Measurements from ENCODE around the gene PRSS21. TPM values are rescaled to one million over a fixed set of nuclear protein-coding genes. Genes with fewer than 3 reads are reported as not detected.

PRSS21 gene
- total and polyA plus RNA-seq, 4 donors = 0.18 to 1.0 (median 0.26) TPM; not detected in 1

DNA sequence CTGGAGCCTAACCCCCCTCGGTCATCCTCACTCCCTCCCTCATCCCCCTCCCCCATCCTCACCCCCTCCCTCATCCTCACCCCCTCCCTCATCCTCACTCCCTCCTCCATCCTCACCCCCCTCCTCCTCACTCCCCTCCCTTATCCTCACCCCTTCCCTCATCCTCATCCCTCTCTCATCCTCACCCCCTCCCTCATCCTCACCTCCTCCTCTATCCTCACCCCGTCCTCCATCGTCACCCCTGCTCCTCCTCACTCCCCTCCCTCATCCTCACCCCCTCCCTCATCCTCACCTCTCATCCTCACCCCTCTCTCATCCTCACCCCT is 30.2 kb upstream of the PRSS21 start:
- WGBS = 51% methylated on average over 3 of the region's 3 CpGs
- Histone ChIP-seq H3K27ac (ENCODE audit: low read depth in 1 of 2, low read length in 2 of 2) (no peak overlapping the region), H3K27me3 (ENCODE audit: control insufficient read depth in 4 of 4, insufficient read depth in 4 of 4, low read length in 3 of 4) (peaks cover 0 to 5% (median 3%) of the 10 kb centered on the region in 4 donors), H3K36me3 (ENCODE audit: control insufficient read depth in 4 of 4, insufficient read depth in 3 of 4, low read depth in 1 of 4, low read length in 3 of 4) (no peaks in the 10 kb centered on the region), H3K4me1 (ENCODE audit: control insufficient read depth in 4 of 4, insufficient read depth in 4 of 4, low read length in 3 of 4) (peaks cover 0 to 10% (median 4%) of the 10 kb centered on the region in 4 donors), H3K4me3 (ENCODE audit: low read depth in 1 of 3, low read length in 3 of 3) (no peak overlapping the region), H3K9me3 (ENCODE audit: control insufficient read depth in 4 of 4, low read length in 3 of 4) (no peaks in the 10 kb centered on the region), H3K9ac (ENCODE audit: low read depth in 1 of 2, low read length in 2 of 2) (no peak overlapping the region)
- DNase-seq (ENCODE audit: low spot score) = no peak
- TF ChIP-seq YY1 (IDR thresholded peaks at IDR 0.05) (no peak), NR2F2 (IDR thresholded peaks at IDR 0.05) (no peak), HNF4A (conservative IDR thresholded peaks at IDR 0.05) (no peak), RXRA (IDR thresholded peaks at IDR 0.05) (no peak), HNF4G (IDR thresholded peaks at IDR 0.05) (no peak), FOXA1 (IDR thresholded peaks at IDR 0.05) (no peak), SP1 (IDR thresholded peaks at IDR 0.05) (no peak), FOXA2 (IDR thresholded peaks at IDR 0.05) (no peak), JUND (IDR thresholded peaks at IDR 0.05) (no peak), GABPA (IDR thresholded peaks at IDR 0.05 in 1 of 2, conservative IDR thresholded peaks at IDR 0.05 in 1 of 2) (no peak), TAF1 (conservative IDR thresholded peaks at IDR 0.05) (no peak), RAD21 (IDR thresholded peaks at IDR 0.05) (no peak), EGR1 (IDR thresholded peaks at IDR 0.05; ENCODE audit: low read depth in 2 of 2) (no peak)
- TF ChIP-seq, protein P1, sequence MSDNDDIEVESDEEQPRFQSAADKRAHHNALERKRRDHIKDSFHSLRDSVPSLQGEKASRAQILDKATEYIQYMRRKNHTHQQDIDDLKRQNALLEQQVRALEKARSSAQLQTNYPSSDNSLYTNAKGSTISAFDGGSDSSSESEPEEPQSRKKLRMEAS (IDR thresholded peaks at IDR 0.05) = no peak
- TF ChIP-seq, protein P2, sequence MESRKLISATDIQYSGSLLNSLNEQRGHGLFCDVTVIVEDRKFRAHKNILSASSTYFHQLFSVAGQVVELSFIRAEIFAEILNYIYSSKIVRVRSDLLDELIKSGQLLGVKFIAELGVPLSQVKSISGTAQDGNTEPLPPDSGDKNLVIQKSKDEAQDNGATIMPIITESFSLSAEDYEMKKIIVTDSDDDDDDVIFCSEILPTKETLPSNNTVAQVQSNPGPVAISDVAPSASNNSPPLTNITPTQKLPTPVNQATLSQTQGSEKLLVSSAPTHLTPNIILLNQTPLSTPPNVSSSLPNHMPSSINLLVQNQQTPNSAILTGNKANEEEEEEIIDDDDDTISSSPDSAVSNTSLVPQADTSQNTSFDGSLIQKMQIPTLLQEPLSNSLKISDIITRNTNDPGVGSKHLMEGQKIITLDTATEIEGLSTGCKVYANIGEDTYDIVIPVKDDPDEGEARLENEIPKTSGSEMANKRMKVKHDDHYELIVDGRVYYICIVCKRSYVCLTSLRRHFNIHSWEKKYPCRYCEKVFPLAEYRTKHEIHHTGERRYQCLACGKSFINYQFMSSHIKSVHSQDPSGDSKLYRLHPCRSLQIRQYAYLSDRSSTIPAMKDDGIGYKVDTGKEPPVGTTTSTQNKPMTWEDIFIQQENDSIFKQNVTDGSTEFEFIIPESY (IDR thresholded peaks at IDR 0.05) = no peak
- TF ChIP-seq, protein P3, sequence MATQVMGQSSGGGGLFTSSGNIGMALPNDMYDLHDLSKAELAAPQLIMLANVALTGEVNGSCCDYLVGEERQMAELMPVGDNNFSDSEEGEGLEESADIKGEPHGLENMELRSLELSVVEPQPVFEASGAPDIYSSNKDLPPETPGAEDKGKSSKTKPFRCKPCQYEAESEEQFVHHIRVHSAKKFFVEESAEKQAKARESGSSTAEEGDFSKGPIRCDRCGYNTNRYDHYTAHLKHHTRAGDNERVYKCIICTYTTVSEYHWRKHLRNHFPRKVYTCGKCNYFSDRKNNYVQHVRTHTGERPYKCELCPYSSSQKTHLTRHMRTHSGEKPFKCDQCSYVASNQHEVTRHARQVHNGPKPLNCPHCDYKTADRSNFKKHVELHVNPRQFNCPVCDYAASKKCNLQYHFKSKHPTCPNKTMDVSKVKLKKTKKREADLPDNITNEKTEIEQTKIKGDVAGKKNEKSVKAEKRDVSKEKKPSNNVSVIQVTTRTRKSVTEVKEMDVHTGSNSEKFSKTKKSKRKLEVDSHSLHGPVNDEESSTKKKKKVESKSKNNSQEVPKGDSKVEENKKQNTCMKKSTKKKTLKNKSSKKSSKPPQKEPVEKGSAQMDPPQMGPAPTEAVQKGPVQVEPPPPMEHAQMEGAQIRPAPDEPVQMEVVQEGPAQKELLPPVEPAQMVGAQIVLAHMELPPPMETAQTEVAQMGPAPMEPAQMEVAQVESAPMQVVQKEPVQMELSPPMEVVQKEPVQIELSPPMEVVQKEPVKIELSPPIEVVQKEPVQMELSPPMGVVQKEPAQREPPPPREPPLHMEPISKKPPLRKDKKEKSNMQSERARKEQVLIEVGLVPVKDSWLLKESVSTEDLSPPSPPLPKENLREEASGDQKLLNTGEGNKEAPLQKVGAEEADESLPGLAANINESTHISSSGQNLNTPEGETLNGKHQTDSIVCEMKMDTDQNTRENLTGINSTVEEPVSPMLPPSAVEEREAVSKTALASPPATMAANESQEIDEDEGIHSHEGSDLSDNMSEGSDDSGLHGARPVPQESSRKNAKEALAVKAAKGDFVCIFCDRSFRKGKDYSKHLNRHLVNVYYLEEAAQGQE (IDR thresholded peaks at IDR 0.05) = no peak
- TF ChIP-seq, protein P4, sequence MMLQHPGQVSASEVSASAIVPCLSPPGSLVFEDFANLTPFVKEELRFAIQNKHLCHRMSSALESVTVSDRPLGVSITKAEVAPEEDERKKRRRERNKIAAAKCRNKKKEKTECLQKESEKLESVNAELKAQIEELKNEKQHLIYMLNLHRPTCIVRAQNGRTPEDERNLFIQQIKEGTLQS (IDR thresholded peaks at IDR 0.05) = no peak
- TF ChIP-seq, protein P5, sequence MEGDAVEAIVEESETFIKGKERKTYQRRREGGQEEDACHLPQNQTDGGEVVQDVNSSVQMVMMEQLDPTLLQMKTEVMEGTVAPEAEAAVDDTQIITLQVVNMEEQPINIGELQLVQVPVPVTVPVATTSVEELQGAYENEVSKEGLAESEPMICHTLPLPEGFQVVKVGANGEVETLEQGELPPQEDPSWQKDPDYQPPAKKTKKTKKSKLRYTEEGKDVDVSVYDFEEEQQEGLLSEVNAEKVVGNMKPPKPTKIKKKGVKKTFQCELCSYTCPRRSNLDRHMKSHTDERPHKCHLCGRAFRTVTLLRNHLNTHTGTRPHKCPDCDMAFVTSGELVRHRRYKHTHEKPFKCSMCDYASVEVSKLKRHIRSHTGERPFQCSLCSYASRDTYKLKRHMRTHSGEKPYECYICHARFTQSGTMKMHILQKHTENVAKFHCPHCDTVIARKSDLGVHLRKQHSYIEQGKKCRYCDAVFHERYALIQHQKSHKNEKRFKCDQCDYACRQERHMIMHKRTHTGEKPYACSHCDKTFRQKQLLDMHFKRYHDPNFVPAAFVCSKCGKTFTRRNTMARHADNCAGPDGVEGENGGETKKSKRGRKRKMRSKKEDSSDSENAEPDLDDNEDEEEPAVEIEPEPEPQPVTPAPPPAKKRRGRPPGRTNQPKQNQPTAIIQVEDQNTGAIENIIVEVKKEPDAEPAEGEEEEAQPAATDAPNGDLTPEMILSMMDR (IDR thresholded peaks at IDR 0.05; ENCODE audit: low read depth, low read length, missing input control) = no peak

All from liver (tissue), 9 donors.